Transverse colon (tissue), 4 donors: ENCODE measurements around the gene HOXA4. TPM values are rescaled to one million over a fixed set of nuclear protein-coding genes. Genes with fewer than 3 reads are reported as not detected.

Source experiments
- DNase-seq: peaks from one replicate; pipeline ENCODE4 v3.0.0-alpha.2; 2019
- H3K27ac ChIP-seq, 4 donors: fragments of 200-600 bp; sonication (generic); 2 replicates each; pipeline ENCODE4 v1.5.1; 2016 to 2018; ENCODE audit warnings: inconsistent platforms in 4 of 4
- H3K27me3 ChIP-seq: fragments of 200-600 bp; sonication (generic); 2 replicates; pipeline ENCODE4 v1.5.1; 2017; ENCODE audit warnings: inconsistent platforms
- H3K36me3 ChIP-seq, 4 donors: fragments of 200-600 bp; sonication (generic); 2 replicates each; pipeline ENCODE4 v1.5.1; 2017 to 2019; ENCODE audit warnings: inconsistent platforms in 4 of 4
- H3K4me1 ChIP-seq, 4 donors: fragments of 200-600 bp; sonication (generic); 2 replicates each; pipeline ENCODE4 v1.5.1; 2017 to 2020; ENCODE audit warnings: inconsistent platforms in 4 of 4
- H3K4me3 ChIP-seq, 4 donors: fragments of 200-600 bp; sonication (generic); 1 replicate in 1 of 4; 2 replicates in 3 of 4; pipeline versions ENCODE4 v1.5.1 to v1.6.1; 2017 to 2019; ENCODE audit warnings: inconsistent platforms in 4 of 4
- H3K9me3 ChIP-seq, 2 donors: fragments of 200-600 bp; sonication (generic); 2 replicates each; pipeline ENCODE4 v1.5.1; 2017 to 2019; ENCODE audit warnings: inconsistent platforms in 2 of 2
- CTCF ChIP-seq, 5 experiments: fragments of 200-600 bp in 3 of 5; fragments of 450-650 bp in 2 of 5; sonication (generic) in 3 of 5; IDR thresholded peaks; 1 replicate in 2 of 5; 2 replicates in 3 of 5; pipeline ENCODE4 v1.5.1; 2016 to 2017; ENCODE audit warnings: antibody characterized with exemption in 5 of 5, inconsistent platforms in 3 of 5, mild to moderate bottlenecking in 2 of 5, moderate library complexity in 1 of 5
- EP300 ChIP-seq: sonication (generic); formaldehyde crosslinking; IDR thresholded peaks from one replicate; pipeline ENCODE4 v1.6.1; 2017; ENCODE audit warnings: antibody characterized with exemption, low read depth
- POLR2A ChIP-seq: fragments of 450-650 bp; IDR thresholded peaks from one replicate; pipeline ENCODE4 v1.6.1; 2016; ENCODE audit warnings: antibody characterized with exemption, mild to moderate bottlenecking, moderate library complexity
- POLR2AphosphoS5 ChIP-seq, 3 donors: sonication (generic); formaldehyde crosslinking; IDR thresholded peaks; one replicate each; pipeline ENCODE4 v1.6.1; 2016; ENCODE audit warnings: antibody characterized with exemption in 3 of 3
- WGBS, 2 donors: methylation state at CpG; one replicate each; pipeline ENCODE4 v1.1.5; 2018; ENCODE audit warnings: low coverage in 1 of 2; 5-methylcytosine and 5-hydroxymethylcytosine counted together
- in situ Hi-C, 4 donors: fragments of 200-750 bp; cut with MboI; loops; one replicate each; pipeline versions ENCODE4 v1.15.0 to v1.15.1; 2017; ENCODE audit warnings: low sequenced_read_pairs in 3 of 4, low pct_ligation_motif_present in 1 of 4, low pct_unique_long_range_greater_than_20kb in 1 of 4
- intact Hi-C: fragments of 100-400 bp; cut with DNase I; formaldehyde crosslinking; loops from one replicate; pipeline ENCODE4 v1.15.1; 2023; ENCODE audit warnings: low total_unique reads
- total RNA-seq, 4 donors: library from RNA; depleted of rRNA; stranded (reverse); fragments of >200 nt; gene quantifications; one replicate each; pipeline ENCODE4 v1.1.0, GENCODE V29; 2016

Gene HOXA4
- total RNA-seq, 4 donors from 2014 or later = 3.5 to 42.4 (median 10.6) TPM

GRCh38 chr7:27151931-27152815 lies 21.6 kb upstream of the HOXA4 start, which contains the start of gene HOXA3:
TSS of gene HOXA3 (minus strand) at chr7:27152583. CDS start at chr7:27110640, 41,943 bp downstream.
- DNase-seq = peak; percentile 84
- no peaks in the 10 kb centered on the region for H3K9me3 ChIP-seq
- H3K36me3 ChIP-seq = no peaks in the 10 kb centered on the region
- peak within 1 kb of the TSS; percentile 95 to 99 (median 98) for H3K27ac ChIP-seq
- intact Hi-C loops = no loop called here
- peaks cover 59% of the 10 kb centered on the region for H3K27me3 ChIP-seq
- TF ChIP-seq EP300 (no peak), POLR2AphosphoS5 (IDR thresholded peaks at IDR 0.05) (peak; percentile 86 to 98 (median 98)), POLR2A (peak; percentile 96), CTCF (IDR thresholded peaks at IDR 0.05) (no peak)
- in situ Hi-C loops = loop anchor here in 3 of 4 donors (10.0 to 25.0 kb wide), 4 partner anchors 787 to 1290 kb away; no protein-coding TSS in a partner anchor
- WGBS, 2 donors = 5% methylated on average over 53 of the region's 53 CpGs; no CpG with 5 or more reads in 1 of the 2 donors
- H3K4me1 ChIP-seq = peaks cover 21 to 79% (median 57%) of the 10 kb centered on the region in 4 donors
- H3K4me3 ChIP-seq = peak within 1 kb of the TSS; percentile 71 to 81 (median 76)

GRCh38 chr7:27151341-27151930 lies 20.9 kb upstream of the HOXA4 start:
- no peak for DNase-seq
- intact Hi-C loops = no loop called here
- H3K36me3 ChIP-seq = no peaks in the 10 kb centered on the region
- peaks cover 21 to 81% (median 61%) of the 10 kb centered on the region in 4 donors for H3K4me1 ChIP-seq
- peaks cover 64% of the 10 kb centered on the region for H3K27me3 ChIP-seq
- peak overlapping the region; percentile 95 to 99 (median 98) for H3K27ac ChIP-seq
- no peaks in the 10 kb centered on the region for H3K9me3 ChIP-seq
- H3K4me3 ChIP-seq = peak overlapping the region; percentile 71 to 81 (median 76)
- no peak for TF ChIP-seq POLR2AphosphoS5 (IDR thresholded peaks at IDR 0.05)
- TF ChIP-seq POLR2A = no peak
- TF ChIP-seq CTCF (IDR thresholded peaks at IDR 0.05) = no peak
- no peak for TF ChIP-seq EP300
- 0% methylated on average over 7 to 27 of the region's 27 CpGs for WGBS, 2 donors
- in situ Hi-C loops = loop anchor here in 3 of 4 donors (10.0 to 25.0 kb wide), 4 partner anchors 787 to 1289 kb away; no protein-coding TSS in a partner anchor

GRCh38 chr7:27150568-27151340 lies 20.2 kb upstream of the HOXA4 start:
- 1% methylated on average over 48 of the region's 58 CpGs; no CpG with 5 or more reads in 1 of the 2 donors for WGBS, 2 donors
- Histone ChIP-seq H3K36me3 (no peaks in the 10 kb centered on the region), H3K4me1 (peaks cover 21 to 85% (median 64%) of the 10 kb centered on the region in 4 donors), H3K9me3 (no peaks in the 10 kb centered on the region), H3K27ac (peak overlapping the region; percentile 95 to 99 (median 98)), H3K4me3 (peak overlapping the region; percentile 71 to 81 (median 76)), H3K27me3 (peaks cover 58% of the 10 kb centered on the region)
- peak; percentile 86 for DNase-seq
- intact Hi-C loops = no loop called here
- in situ Hi-C loops = loop anchor here in 3 of 4 donors (10.0 to 25.0 kb wide), 4 partner anchors 786 to 1288 kb away; no protein-coding TSS in a partner anchor
- TF ChIP-seq CTCF (IDR thresholded peaks at IDR 0.05) = peak; percentile 86 to 97 (median 93)
- TF ChIP-seq POLR2AphosphoS5 (IDR thresholded peaks at IDR 0.05) = peak; percentile 96 to 98 (median 98)
- no peak for TF ChIP-seq EP300
- peak; percentile 96 for TF ChIP-seq POLR2A
